NCI-H82 treated with DMSO at 0.1 percent for 48 hours (cell line): ENCODE results near the gene DLX2.

Source experiments
- DNase-seq: peaks from one replicate; lab custom pipeline; 2025; ENCODE audit not compliant: unreplicated experiment; lab: John Stamatoyannopoulos, UW

Gene DLX2

DNA sequence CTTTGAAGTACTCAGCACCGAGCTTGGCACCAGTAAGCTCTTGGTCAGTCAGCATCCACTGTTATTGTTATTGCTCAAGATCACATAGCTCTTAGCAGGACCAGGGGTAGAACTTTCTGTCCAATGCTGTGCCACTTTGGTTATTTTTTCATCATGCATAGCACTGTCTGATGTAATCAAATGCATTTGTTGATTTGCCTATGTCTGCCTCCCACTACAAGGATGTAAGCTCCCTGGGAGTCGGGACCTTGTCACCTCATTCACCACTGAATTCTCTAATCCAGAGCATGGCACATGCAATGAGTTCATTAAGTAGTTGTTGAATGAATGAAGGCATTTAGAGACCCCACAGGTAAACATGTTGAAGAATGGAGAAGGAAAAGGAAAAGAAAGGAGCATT is 46.4 kb downstream of the DLX2 start:
- no peak for DNase-seq

- no peak for DNase-seq
Measured at GRCh38 chr2:172053486-172053885, 49.2 kb downstream of the DLX2 start.

DNA sequence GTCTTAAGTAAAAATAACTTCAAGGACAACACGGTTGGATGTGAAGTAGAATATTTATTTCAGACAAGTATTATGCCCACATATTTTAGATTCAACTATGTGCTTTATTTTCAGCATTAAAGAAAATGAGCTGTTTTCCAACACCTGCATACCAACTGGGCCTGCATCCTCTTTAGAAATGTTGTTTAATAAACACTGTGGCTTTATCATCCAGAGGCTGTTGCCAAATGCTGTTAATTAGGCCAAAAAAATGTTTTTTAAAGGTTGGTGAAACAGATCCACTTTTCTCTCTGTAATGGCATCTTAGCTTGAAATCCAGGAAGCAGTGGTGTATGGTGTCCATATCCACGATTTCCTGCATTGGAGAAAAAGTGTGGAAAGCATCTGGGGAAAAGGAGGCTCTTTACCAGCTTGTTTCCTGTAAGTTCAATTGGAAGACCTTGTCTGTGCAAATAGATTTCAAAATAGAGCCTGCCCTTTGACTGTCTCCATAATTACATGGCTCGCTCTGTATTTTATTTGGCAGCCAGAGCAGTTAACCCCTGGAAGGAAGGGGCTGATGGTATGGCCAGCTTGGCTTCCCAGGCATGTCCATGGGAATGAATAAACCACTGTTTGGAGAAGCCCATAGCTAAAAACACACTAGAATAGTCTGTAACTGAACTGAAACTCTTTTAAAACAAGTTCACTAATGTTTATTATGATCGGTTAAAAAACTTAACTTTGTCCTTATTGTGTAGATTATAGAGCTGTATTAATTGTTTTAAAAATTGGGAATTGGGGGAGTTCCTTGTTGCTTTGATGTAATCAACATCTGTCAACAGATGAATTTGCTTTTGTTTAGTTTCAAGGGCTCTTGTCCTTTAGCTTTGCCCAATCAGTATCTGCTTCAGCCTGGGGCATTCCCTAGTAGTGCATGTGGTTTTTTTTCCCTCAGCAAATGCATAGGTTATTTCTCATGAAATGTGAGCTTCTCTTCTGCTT is 50.4 kb downstream of the DLX2 start:
- DNase-seq = no peak

- DNase-seq = no peak
Measured at GRCh38 chr2:172050479-172051125, 52.1 kb downstream of the DLX2 start.

- no peak for DNase-seq
Measured at GRCh38 chr2:172049567-172050120, 53.1 kb downstream of the DLX2 start.
